Caco-2 (cell line): ENCODE measurements around the gene YKT6. TPM values are rescaled to one million over a fixed set of nuclear protein-coding genes. Genes with fewer than 3 reads are reported as not detected.

Source experiments
- BruUV-seq: library from RNA; stranded (reverse); fragments of 400-500 nt; replicated peaks from 2 replicates; lab custom pipeline; 2021; lab: Mats Ljungman, UMichigan
- CTCF ChIA-PET: fragments of 300-600 bp; sonication (Branson Sonifier 250); formaldehyde crosslinking; loops from one replicate; lab custom pipeline; 2022; ENCODE audit warnings: antibody characterized with exemption; lab: Charles Lee
- POLR2A ChIA-PET: fragments of 300-600 bp; sonication (Branson Sonifier 250); formaldehyde crosslinking; loops from one replicate; lab custom pipeline; 2022; ENCODE audit warnings: antibody characterized with exemption; lab: Charles Lee
- DNase-seq, 2 experiments: peaks; one replicate each; pipeline versions ENCODE4 v3.0.0 to v3.0.0-alpha.2; 2020 to 2022
- H3K27me3 ChIP-seq: replicated peaks from 2 replicates; pipeline ENCODE4 v1.6.0; 2011; ENCODE audit warnings: low read length; ENCODE audit not compliant: control insufficient read depth, insufficient read depth
- H3K36me3 ChIP-seq: 2 replicates; pipeline ENCODE4 v1.5.1; 2011; ENCODE audit warnings: low read length; ENCODE audit not compliant: control insufficient read depth, insufficient read depth
- H3K4me1 ChIP-seq: fragments of 250-450 bp; sonication (Bioruptor Pico); 2 replicates; pipeline ENCODE4 v1.5.1; 2020; ENCODE audit warnings: mild to moderate bottlenecking
- H3K4me3 ChIP-seq: 2 replicates; pipeline ENCODE4 v1.5.1; 2011; ENCODE audit warnings: low read depth, mild to moderate bottlenecking, control low read depth, low read length
- H3K9me3 ChIP-seq: fragments of 250-450 bp; sonication (Bioruptor Pico); 2 replicates; pipeline ENCODE4 v1.5.1; 2020; ENCODE audit warnings: mild to moderate bottlenecking, moderate library complexity
- H3K27ac Mint-ChIP-seq: one replicate; pipeline ENCODE4 v1.8.0; 2022; ENCODE audit warnings: mixed read lengths; ENCODE audit not compliant: unreplicated experiment
- H3K27me3 Mint-ChIP-seq: one replicate; pipeline ENCODE4 v1.8.0; 2022; ENCODE audit warnings: mixed read lengths; ENCODE audit not compliant: insufficient read depth, unreplicated experiment
- H3K36me3 Mint-ChIP-seq: one replicate; pipeline ENCODE4 v1.8.0; 2022; ENCODE audit warnings: mild to moderate bottlenecking, mixed read lengths; ENCODE audit not compliant: insufficient read depth, unreplicated experiment
- H3K4me1 Mint-ChIP-seq: one replicate; pipeline ENCODE4 v1.8.0; 2022; ENCODE audit warnings: low read depth, mixed read lengths; ENCODE audit not compliant: unreplicated experiment
- H3K4me3 Mint-ChIP-seq: one replicate; pipeline ENCODE4 v1.8.0; 2022; ENCODE audit warnings: mild to moderate bottlenecking, moderate library complexity, mixed read lengths; ENCODE audit not compliant: unreplicated experiment
- H3K9me3 Mint-ChIP-seq: one replicate; pipeline ENCODE4 v1.8.0; 2022; ENCODE audit warnings: mixed read lengths; ENCODE audit not compliant: unreplicated experiment
- intact Hi-C: fragments of 100-400 bp; cut with micrococcal nuclease; formaldehyde crosslinking; loops from one replicate; pipeline ENCODE4 v1.10.0; 2022; ENCODE audit not compliant: unreplicated experiment
- total RNA-seq: library from RNA; stranded (reverse); gene quantifications from 2 replicates; pipeline ENCODE4 v1.2.3, GENCODE V29; 2022
- TF ChIP-seq, protein P1 (sequence below), 2 experiments: fragments of 200-600 bp in 1 of 2; IDR thresholded peaks; 1 replicate in 1 of 2; 2 replicates in 1 of 2; pipeline versions ENCODE4 v1.5.1 to v1.8.0; 2011 to 2022; ENCODE audit warnings: antibody characterized with exemption in 1 of 2, control low read depth in 1 of 2, inconsistent platforms in 1 of 2, low read depth in 1 of 2, low read length in 1 of 2, mild to moderate bottlenecking in 1 of 2, moderate library complexity in 1 of 2; ENCODE audit not compliant: insufficient read depth in 1 of 2, severe bottlenecking in 1 of 2, unreplicated experiment in 1 of 2

Gene YKT6
- total RNA-seq, 1 experiment from 2014 or later, result 123 TPM

DNA sequence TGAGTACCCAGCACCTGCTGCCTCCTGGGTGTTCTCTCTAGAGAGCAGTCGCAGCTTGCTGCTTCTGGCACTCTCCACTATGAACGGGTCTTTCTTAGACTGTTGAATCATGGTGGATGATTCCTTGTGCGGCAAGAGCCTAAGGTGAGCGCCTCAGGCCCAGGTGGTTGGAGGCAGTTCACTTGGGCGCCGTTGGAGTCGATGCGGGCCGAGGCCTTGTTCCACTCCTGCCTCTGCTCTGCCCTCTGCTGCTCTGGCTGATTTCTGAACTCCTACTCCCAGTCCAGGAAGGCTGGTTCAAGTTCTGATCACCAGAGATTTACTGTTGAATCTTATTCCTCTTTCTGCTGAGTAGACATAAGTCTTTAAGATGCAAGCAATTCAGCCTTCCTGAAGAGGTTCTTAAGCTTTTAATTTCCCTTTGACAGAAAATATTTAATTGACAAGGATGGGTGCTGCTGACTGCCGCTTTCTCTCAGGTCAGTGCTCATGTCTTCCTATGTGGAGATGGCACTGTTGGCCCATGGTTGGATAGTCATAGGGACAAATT is 10.4 kb downstream of the YKT6 start:
- POLR2A ChIA-PET, result no interaction called here

DNA sequence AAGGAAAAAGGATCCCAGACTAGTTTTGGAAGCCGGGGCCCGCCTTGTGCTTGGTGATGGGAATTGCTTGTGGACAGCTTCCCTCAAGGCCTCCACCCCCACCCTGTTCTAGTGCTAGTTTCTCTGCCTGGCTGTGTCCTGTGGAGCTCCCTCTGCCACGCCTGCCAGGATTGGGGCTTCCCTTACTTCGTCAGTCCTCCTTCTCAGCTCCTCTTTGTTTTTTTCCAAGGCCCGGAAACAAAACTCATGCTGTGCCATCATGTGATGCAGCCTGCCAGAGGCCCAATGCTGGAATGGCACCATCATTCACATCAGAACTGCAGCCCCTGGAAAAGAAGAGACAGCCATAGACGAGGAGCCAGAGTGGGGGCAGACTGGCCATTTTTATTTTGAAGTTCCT is 11.2 kb downstream of the YKT6 start:
- Histone ChIP-seq H3K4me3 (no peak overlapping the region), H3K36me3 (peaks cover 4% of the 10 kb centered on the region), H3K9me3 (no peaks in the 10 kb centered on the region), H3K4me1 (no peaks in the 10 kb centered on the region), H3K27me3 (no peaks in the 10 kb centered on the region)
- TF ChIP-seq, protein P1, sequence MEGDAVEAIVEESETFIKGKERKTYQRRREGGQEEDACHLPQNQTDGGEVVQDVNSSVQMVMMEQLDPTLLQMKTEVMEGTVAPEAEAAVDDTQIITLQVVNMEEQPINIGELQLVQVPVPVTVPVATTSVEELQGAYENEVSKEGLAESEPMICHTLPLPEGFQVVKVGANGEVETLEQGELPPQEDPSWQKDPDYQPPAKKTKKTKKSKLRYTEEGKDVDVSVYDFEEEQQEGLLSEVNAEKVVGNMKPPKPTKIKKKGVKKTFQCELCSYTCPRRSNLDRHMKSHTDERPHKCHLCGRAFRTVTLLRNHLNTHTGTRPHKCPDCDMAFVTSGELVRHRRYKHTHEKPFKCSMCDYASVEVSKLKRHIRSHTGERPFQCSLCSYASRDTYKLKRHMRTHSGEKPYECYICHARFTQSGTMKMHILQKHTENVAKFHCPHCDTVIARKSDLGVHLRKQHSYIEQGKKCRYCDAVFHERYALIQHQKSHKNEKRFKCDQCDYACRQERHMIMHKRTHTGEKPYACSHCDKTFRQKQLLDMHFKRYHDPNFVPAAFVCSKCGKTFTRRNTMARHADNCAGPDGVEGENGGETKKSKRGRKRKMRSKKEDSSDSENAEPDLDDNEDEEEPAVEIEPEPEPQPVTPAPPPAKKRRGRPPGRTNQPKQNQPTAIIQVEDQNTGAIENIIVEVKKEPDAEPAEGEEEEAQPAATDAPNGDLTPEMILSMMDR (IDR thresholded peaks at IDR 0.05; ENCODE audit: insufficient read depth in 1 of 2, low read depth in 1 of 2, low read length in 1 of 2, severe bottlenecking in 1 of 2, unreplicated experiment in 1 of 2), result no peak
- BruUV-seq, result no TSS peak
- intact Hi-C loops, result no loop called here
- Mint-ChIP-seq H3K36me3 (peaks cover 58% of the 10 kb centered on the region), H3K9me3 (no peaks in the 10 kb centered on the region), H3K4me1 (no peaks in the 10 kb centered on the region), H3K27me3 (no peaks in the 10 kb centered on the region), H3K4me3 (no peak overlapping the region), H3K27ac (no peak overlapping the region)
- peak in 1 of 2 experiments; percentile 7 for DNase-seq
- CTCF ChIA-PET, result no interaction called here
- POLR2A ChIA-PET, result no interaction called here

More for the DNA sequence above, 10.4 kb downstream of the YKT6 start:
- H3K9me3 Mint-ChIP-seq, result no peaks in the 10 kb centered on the region
- intact Hi-C loops, result no loop called here
- no peak overlapping the region for H3K27ac Mint-ChIP-seq
- TF ChIP-seq, protein P1 (IDR thresholded peaks at IDR 0.05; ENCODE audit: insufficient read depth in 1 of 2, low read depth in 1 of 2, low read length in 1 of 2, severe bottlenecking in 1 of 2, unreplicated experiment in 1 of 2), result no peak
- no peaks in the 10 kb centered on the region for H3K4me1 Mint-ChIP-seq
- peak in 1 of 2 experiments; percentile 8 for DNase-seq
- no peaks in the 10 kb centered on the region for H3K27me3 ChIP-seq
- H3K36me3 ChIP-seq, result peaks cover 4% of the 10 kb centered on the region
- H3K4me3 Mint-ChIP-seq, result no peak overlapping the region
- H3K27me3 Mint-ChIP-seq, result no peaks in the 10 kb centered on the region
- no peak overlapping the region for H3K4me3 ChIP-seq
- H3K36me3 Mint-ChIP-seq, result peaks cover 66% of the 10 kb centered on the region
- CTCF ChIA-PET, result no interaction called here
- BruUV-seq, result no TSS peak
- no peaks in the 10 kb centered on the region for H3K9me3 ChIP-seq
- H3K4me1 ChIP-seq, result no peaks in the 10 kb centered on the region

DNA sequence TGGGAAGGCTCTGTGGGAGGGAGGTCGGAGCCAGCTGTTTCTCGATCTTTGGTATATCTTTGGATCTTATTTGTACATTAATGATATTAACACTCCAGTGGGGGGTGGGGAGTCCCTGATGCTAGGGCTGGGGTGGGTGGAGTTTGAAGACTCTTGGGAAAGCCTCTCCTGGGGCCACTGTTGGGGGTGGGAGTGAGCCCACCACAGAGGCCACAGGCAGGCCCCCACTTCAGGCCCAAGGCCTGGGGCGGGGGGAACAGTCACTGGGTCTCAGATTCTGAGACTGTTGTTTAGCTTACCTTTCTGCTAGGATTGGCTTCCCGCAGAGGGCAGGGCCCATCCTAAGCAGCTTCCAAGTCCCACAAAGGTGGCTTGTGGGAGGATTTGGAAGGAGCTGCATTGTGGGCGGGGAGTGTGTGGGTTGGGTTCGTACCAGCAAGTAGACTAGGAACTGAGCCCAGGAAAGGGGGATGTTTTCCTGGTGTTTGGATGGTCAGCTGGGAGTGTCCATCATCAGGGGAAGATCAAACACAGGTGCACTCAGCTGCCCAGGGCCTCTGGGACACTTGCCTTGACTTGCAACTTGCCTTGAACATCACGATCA is 11.9 kb downstream of the YKT6 start:
- no TSS peak for BruUV-seq
- Histone ChIP-seq H3K4me1 (no peaks in the 10 kb centered on the region), H3K36me3 (peaks cover 3% of the 10 kb centered on the region), H3K4me3 (no peak overlapping the region), H3K27me3 (no peaks in the 10 kb centered on the region), H3K9me3 (no peaks in the 10 kb centered on the region)
- intact Hi-C loops, result no loop called here
- CTCF ChIA-PET, result interaction anchor here (1.2 kb wide), 1 partner anchor 82 kb away, joined by 3 read pairs; no protein-coding TSS in a partner anchor
- Mint-ChIP-seq H3K27me3 (no peaks in the 10 kb centered on the region), H3K27ac (no peak overlapping the region), H3K4me3 (no peak overlapping the region), H3K4me1 (no peaks in the 10 kb centered on the region), H3K36me3 (peaks cover 51% of the 10 kb centered on the region), H3K9me3 (no peaks in the 10 kb centered on the region)
- peak in 1 of 2 experiments; percentile 14 for DNase-seq
- TF ChIP-seq, protein P1 (IDR thresholded peaks at IDR 0.05; ENCODE audit: insufficient read depth in 1 of 2, low read depth in 1 of 2, low read length in 1 of 2, severe bottlenecking in 1 of 2, unreplicated experiment in 1 of 2), result no peak
- POLR2A ChIA-PET, result no interaction called here
